Activated CD4-positive, alpha-beta T cell treated with anti-CD3 and anti-CD28 coated beads, Interleukin-2, amount 10 ng/mL, durations not matched to agents 7 days and 5 days (primary cell): Measurements from ENCODE around the gene KIR3DL2. TPM values are rescaled to one million over a fixed set of nuclear protein-coding genes. Genes with fewer than 3 reads are reported as not detected.
"Not testable (repeated sequence)": the region's sequence is repeated elsewhere in the genome, so short reads cannot be mapped to it uniquely, and the experiment has no call there.

Experiments used
- CTCF ChIA-PET: fragments of 350-600 bp; sonication (Branson Sonifier 250); formaldehyde crosslinking; loops from one replicate; lab custom pipeline; 2021; ENCODE audit warnings: antibody characterized with exemption; lab: Charles Lee
- POLR2A ChIA-PET: fragments of 350-600 bp; sonication (Branson Sonifier 250); formaldehyde crosslinking; loops from one replicate; lab custom pipeline; 2021; ENCODE audit warnings: antibody characterized with exemption; lab: Charles Lee
- DNase-seq: peaks from one replicate; pipeline ENCODE4 v3.0.0-alpha.2; 2020
- H3K27ac Mint-ChIP-seq: one replicate; pipeline ENCODE4 v1.8.0; 2021; ENCODE audit warnings: mild to moderate bottlenecking, moderate library complexity, mixed read lengths
- H3K27me3 Mint-ChIP-seq: one replicate; pipeline ENCODE4 v1.8.0; 2021; ENCODE audit warnings: mixed read lengths
- H3K36me3 Mint-ChIP-seq: one replicate; pipeline ENCODE4 v1.8.0; 2021; ENCODE audit warnings: low read depth, mixed read lengths
- H3K4me1 Mint-ChIP-seq: one replicate; pipeline ENCODE4 v1.8.0; 2021; ENCODE audit warnings: mixed read lengths
- H3K4me3 Mint-ChIP-seq: one replicate; pipeline ENCODE4 v1.8.0; 2021; ENCODE audit warnings: mild to moderate bottlenecking, moderate library complexity, mixed read lengths
- H3K9me3 Mint-ChIP-seq: one replicate; pipeline ENCODE4 v1.8.0; 2021; ENCODE audit warnings: mixed read lengths
- total RNA-seq, 2 experiments: library from RNA; stranded (reverse); gene quantifications; one replicate each; pipeline ENCODE4 v1.2.3, GENCODE V29; 2021

Gene KIR3DL2
- total RNA-seq, 2 experiments from 2014 or later = 2.8 to 3.1 TPM

DNA sequence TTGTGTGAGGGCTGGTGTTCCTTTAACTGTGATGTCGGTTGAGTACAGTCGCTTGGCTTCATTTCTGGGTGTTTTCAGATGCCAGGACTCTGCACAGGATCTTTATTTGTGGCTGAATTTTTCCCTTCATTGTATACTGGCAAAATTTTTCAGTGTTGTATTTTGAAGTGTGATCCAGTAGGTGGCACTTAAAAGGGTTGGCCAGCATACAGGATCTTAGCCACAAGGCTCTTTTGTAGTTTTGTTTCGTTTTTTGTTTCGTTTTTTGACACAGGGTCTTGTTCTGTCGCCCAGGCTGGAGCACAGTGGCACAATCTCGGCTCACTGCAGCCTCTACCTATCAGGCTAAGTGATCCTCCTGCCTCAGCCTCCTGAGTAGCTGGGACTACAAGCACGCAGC, 32.5 kb downstream of the KIR3DL2 start:
- Mint-ChIP-seq H3K27me3 (peaks cover 19% of the 10 kb centered on the region), H3K4me3 (peak overlapping the region; percentile 53)
- CTCF ChIA-PET = interaction anchor here (0.5 to 1.4 kb wide), 3 partner anchors 17 to 350 kb away, joined by 3 read pairs; no protein-coding TSS in a partner anchor

DNA sequence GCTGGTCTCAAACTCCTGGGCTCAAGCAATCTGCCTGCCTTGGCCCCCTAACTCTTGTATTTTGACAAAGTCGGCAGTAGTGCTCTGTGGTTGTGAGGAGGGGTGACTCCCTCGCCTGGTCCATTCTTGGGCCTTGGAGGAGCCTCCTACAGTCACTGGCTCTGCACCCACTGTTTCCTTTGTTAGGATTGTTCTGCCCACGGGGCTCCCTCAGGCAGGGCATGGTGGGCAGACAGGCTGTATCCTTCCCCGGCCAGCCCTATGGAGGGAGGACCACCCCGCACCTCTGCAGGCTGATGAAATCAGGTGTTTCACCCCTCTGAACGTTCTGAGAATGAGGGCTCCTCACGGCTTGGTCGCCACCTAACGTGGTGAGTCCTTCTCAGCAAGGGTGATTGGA, 33.0 kb downstream of the KIR3DL2 start:
- Mint-ChIP-seq H3K27me3 (peaks cover 17% of the 10 kb centered on the region), H3K36me3 (no peaks in the 10 kb centered on the region), H3K4me1 (peaks cover 14% of the 10 kb centered on the region), H3K9me3 (no peaks in the 10 kb centered on the region), H3K4me3 (no peak overlapping the region), H3K27ac (peak overlapping the region; percentile 89)
- CTCF ChIA-PET = interaction anchor here (0.5 kb wide), 1 partner anchor 351 kb away, joined by 3 read pairs; no protein-coding TSS in a partner anchor
- no peak for DNase-seq
- POLR2A ChIA-PET = no interaction called here

More for the DNA sequence above, 32.5 kb downstream of the KIR3DL2 start:
- peak overlapping the region; percentile 89 for H3K27ac Mint-ChIP-seq
- DNase-seq = peak; percentile 37
- POLR2A ChIA-PET = no interaction called here
- H3K4me1 Mint-ChIP-seq = peaks cover 14% of the 10 kb centered on the region
- no peaks in the 10 kb centered on the region for H3K36me3 Mint-ChIP-seq
- no peaks in the 10 kb centered on the region for H3K9me3 Mint-ChIP-seq

DNA sequence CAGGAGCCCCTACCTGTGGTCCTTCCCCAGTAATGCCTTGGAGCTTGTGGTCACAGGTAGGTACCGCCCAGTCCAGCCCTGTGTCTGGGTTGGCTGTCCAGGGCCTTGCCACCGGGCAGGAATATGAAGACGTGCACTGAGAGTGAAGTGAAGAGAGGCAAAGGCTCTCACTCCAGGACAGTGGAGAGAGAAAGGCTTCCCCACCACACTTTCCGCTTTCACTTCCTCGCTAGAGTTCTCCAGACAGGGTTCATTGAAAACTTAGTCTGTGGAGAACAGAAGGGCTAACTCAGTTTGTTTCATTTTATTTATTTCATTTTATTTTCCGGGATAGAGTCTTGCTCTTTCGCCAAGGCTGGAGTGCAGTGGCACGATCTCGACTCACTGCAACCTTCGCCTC, 38.0 kb downstream of the KIR3DL2 start:
- Mint-ChIP-seq H3K4me3 (no peak overlapping the region), H3K9me3 (no peaks in the 10 kb centered on the region), H3K36me3 (no peaks in the 10 kb centered on the region), H3K4me1 (peaks cover 3% of the 10 kb centered on the region), H3K27ac (no peak overlapping the region), H3K27me3 (peaks cover 2% of the 10 kb centered on the region)
- DNase-seq = no peak
- ChIA-PET CTCF (no interaction called here), POLR2A (no interaction called here)

DNA sequence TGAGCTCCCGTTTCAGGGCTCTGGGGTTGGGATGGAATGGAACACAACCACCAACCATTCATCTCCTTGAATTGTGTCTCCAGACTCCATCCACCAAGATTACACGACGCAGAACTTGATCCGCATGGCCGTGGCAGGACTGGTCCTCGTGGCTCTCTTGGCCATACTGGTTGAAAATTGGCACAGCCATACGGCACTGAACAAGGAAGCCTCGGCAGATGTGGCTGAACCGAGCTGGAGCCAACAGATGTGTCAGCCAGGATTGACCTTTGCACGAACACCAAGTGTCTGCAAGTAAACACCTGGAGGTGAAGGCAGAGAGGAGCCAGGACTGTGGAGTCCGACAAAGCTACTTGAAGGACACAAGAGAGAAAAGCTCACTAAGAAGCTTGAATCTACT, 39.3 kb downstream of the KIR3DL2 start:
- H3K4me3 Mint-ChIP-seq = no peak overlapping the region
- ChIA-PET CTCF (interaction anchor here (0.6 kb wide), 1 partner anchor 8 kb away, joined by 3 read pairs; no protein-coding TSS in a partner anchor), POLR2A (no interaction called here)

DNA sequence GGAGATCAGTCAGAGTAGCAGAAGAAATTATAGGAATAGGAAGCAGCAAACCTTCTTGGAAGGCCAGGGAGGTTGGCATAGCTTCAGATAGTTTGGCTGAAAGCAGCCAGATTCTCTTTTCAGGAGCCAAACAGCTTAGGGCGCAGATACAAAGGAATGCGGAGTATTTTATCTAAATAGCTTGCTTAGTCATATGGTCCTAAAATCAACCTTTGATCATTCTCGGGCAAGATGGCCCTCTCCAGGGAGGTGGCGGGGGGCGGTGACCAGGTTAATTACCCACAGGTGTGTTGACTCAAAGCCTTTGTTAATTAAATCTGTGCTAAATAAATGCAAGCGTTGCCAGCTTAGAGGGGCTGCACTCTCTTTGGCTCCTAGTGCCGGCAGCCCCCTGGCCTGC, 43.2 kb downstream of the KIR3DL2 start:
- H3K36me3 Mint-ChIP-seq = no peaks in the 10 kb centered on the region
- no peaks in the 10 kb centered on the region for H3K4me1 Mint-ChIP-seq
- no peaks in the 10 kb centered on the region for H3K9me3 Mint-ChIP-seq
- peaks cover 5% of the 10 kb centered on the region for H3K27me3 Mint-ChIP-seq
- ChIA-PET POLR2A (no interaction called here), CTCF (no interaction called here)
- H3K4me3 Mint-ChIP-seq = no peak overlapping the region
- H3K27ac Mint-ChIP-seq = no peak overlapping the region
- DNase-seq = no peak

More for the DNA sequence above, 39.3 kb downstream of the KIR3DL2 start:
- DNase-seq = no peak
- H3K9me3 Mint-ChIP-seq = no peaks in the 10 kb centered on the region
- peaks cover 2% of the 10 kb centered on the region for H3K27me3 Mint-ChIP-seq
- H3K4me1 Mint-ChIP-seq = no peaks in the 10 kb centered on the region
- H3K27ac Mint-ChIP-seq = no peak overlapping the region
- no peaks in the 10 kb centered on the region for H3K36me3 Mint-ChIP-seq

DNA sequence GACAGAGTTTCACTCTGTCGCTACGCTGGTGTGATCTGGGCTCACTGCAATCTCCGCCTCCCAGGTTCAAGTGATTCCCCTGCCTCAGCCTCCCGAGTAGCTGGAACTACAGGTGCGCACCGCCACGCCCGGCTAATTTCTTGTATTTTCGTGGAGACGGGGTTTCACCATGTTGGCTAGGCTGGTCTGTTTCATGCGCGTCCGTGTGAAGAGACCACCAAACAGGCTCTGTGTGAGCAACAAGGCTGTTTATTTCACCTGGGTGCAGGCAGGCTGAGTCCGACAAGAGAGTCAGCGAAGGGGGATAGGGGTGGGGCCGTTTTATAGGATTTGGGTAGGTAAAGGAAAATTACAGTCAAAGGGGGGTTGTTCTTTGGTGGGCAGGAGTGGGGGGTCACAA, 43.9 kb downstream of the KIR3DL2 start:
- H3K27ac Mint-ChIP-seq, DNase-seq, H3K27me3 Mint-ChIP-seq, H3K4me3 Mint-ChIP-seq, CTCF ChIA-PET, H3K4me1 Mint-ChIP-seq, POLR2A ChIA-PET, H3K36me3 Mint-ChIP-seq, H3K9me3 Mint-ChIP-seq: not testable (repeated sequence)

DNA sequence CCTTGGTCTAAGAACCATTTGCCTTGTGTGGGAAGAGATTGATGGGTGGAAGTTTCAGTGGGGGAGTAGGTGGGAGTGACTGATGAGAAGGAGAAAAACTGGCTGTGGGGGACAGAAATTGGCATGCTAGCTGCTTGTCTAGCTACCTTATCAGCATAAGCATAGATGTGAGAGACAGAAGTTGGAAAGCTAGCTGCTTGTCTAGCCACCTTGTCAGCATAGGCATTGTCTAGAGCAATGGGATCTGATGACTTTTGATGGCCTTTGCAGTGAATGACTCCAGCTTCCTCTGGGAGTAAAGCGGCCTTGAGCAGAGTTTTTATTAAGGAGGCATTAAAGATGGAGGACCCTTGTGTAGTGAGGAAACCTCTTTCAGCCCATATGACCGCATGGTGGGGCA, 45.8 kb downstream of the KIR3DL2 start:
- POLR2A ChIA-PET = no interaction called here
- Mint-ChIP-seq H3K4me3 (no peak overlapping the region), H3K36me3 (no peaks in the 10 kb centered on the region), H3K9me3 (no peaks in the 10 kb centered on the region), H3K27ac (no peak overlapping the region), H3K4me1 (no peaks in the 10 kb centered on the region), H3K27me3 (peaks cover 12% of the 10 kb centered on the region)
- CTCF ChIA-PET = no interaction called here
- DNase-seq = no peak

DNA sequence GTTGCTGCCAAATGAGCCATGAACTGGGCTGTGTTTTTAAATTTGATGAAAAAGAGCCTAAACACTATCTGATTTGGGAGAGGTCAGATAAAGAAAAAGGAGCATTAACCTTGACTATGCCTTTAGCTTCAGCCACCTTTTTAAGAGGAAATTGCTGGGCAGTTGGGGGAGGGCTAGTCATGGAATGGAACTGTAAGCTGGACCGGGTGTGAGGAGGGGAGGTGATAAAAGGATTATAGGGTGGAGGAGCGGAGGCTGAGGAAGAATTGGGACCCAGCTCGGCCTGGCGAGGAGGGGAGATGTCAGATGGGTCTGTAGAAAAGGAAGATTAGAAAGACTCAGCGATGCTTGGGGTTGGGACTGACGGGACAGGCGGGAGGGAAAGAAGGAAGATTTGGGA, 48.4 kb downstream of the KIR3DL2 start:
- H3K4me1 Mint-ChIP-seq, H3K9me3 Mint-ChIP-seq, DNase-seq, H3K4me3 Mint-ChIP-seq, H3K36me3 Mint-ChIP-seq, CTCF ChIA-PET, H3K27me3 Mint-ChIP-seq, POLR2A ChIA-PET, H3K27ac Mint-ChIP-seq: not testable (repeated sequence)

DNA sequence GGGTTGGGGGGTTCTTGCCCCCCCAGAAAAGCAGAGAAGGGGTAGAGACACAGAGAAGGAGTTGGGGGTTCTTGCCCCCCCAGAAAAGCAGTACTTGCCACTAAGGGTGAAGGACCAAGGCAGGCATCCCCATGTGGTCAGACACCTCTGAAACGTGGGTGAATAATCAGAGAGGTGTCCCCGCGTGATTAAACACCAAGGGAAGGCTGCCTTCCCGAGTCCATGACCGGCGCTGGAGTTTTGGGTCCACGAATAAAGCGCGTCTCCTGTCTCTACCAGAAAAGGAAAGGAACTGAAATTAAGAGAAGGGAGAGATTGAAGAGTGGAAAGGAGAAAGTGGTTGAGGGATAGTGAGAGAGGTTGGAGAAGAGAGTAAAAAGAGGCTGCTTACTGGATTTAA, 49.4 kb downstream of the KIR3DL2 start:
- CTCF ChIA-PET, H3K27ac Mint-ChIP-seq, H3K36me3 Mint-ChIP-seq, POLR2A ChIA-PET, H3K9me3 Mint-ChIP-seq, H3K4me1 Mint-ChIP-seq, H3K27me3 Mint-ChIP-seq, DNase-seq, H3K4me3 Mint-ChIP-seq: not testable (repeated sequence)

DNA sequence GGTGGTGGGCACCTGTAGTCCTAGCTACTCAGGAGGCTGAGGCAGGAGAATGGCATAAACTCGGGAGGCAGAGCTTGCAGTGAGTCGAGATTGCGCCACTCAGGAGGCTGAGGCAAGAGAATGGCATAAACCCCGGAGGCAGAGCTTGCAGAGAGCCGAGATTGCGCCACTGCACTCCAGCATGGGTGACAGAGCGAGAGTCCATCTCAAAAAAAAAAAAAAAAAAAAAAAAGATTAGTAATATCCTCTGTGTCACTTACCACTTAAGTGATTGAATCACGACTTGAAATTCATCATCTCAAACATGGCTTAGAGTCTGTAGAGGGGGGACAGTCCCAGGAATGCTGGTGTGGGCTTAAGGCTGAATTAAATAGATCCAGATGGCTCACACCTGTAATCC, 50.9 kb downstream of the KIR3DL2 start:
- H3K27me3 Mint-ChIP-seq, H3K4me1 Mint-ChIP-seq, DNase-seq, H3K27ac Mint-ChIP-seq, H3K4me3 Mint-ChIP-seq, POLR2A ChIA-PET, H3K36me3 Mint-ChIP-seq, H3K9me3 Mint-ChIP-seq, CTCF ChIA-PET: not testable (repeated sequence)

DNA sequence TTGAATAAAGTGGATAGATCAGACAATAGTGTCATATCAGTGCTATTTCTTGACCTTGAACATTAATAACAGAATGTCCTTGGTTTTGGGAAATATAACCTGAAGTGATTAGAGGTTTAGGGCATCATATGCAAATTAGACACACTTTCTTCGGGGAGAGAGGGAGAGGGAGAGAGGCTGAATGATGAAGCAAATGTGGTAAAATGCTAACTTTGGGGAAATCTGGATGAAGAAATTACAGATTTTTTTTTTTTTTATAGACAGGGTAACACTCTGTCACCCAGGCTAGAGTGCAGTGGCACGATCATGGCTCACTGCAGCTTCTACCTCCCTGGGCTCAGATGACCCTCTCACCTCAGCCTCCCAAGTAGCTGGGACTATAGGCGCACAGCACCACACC, 51.8 kb downstream of the KIR3DL2 start:
- H3K4me1 Mint-ChIP-seq = peaks cover 2% of the 10 kb centered on the region
- ChIA-PET CTCF (no interaction called here), POLR2A (no interaction called here)
- no peak overlapping the region for H3K4me3 Mint-ChIP-seq
- H3K27me3 Mint-ChIP-seq = peaks cover 10% of the 10 kb centered on the region
- no peak for DNase-seq
- H3K9me3 Mint-ChIP-seq = no peaks in the 10 kb centered on the region
- H3K27ac Mint-ChIP-seq = no peak overlapping the region
- H3K36me3 Mint-ChIP-seq = no peaks in the 10 kb centered on the region

DNA sequence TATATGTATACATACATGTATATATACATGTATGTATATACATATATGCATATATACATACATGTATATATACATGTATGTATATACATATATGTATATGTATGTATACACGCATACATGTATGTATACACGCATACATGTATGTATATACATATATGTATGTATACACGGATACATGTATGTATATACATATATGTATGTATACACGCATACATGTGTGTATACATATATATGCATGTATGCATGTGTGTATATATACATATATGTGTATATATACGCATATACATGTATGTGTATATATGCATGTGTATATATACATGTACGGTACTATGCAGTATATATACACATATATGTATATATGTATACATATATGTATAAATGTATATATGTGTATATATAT, 53.1 kb downstream of the KIR3DL2 start:
- H3K4me1 Mint-ChIP-seq = peaks cover 2% of the 10 kb centered on the region
- H3K27me3 Mint-ChIP-seq = peaks cover 10% of the 10 kb centered on the region
- no peak for DNase-seq
- CTCF ChIA-PET = no interaction called here
- no peaks in the 10 kb centered on the region for H3K36me3 Mint-ChIP-seq
- no peak overlapping the region for H3K4me3 Mint-ChIP-seq
- H3K27ac Mint-ChIP-seq = no peak overlapping the region
- H3K9me3 Mint-ChIP-seq = no peaks in the 10 kb centered on the region
- POLR2A ChIA-PET = no interaction called here

DNA sequence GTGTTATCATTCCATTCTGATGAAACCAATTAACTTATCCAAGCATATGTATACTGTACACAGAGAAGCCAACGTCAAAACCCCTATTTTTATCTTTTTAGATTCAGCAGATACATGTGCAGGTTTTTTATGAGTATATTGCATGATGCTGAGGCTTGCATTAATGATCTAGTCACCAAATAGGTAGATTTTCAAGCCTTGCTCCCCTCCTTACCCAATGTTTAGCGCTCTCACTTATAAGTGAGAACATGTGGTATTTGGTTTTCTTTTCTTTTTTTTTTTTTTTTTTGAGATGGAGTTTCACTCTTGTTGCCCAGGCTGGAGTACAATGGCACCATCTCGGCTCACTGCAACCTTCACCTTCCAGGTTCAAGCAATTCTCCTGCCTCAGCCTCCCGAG, 54.0 kb downstream of the KIR3DL2 start:
- H3K27ac Mint-ChIP-seq, H3K4me3 Mint-ChIP-seq, H3K9me3 Mint-ChIP-seq, DNase-seq, POLR2A ChIA-PET, CTCF ChIA-PET, H3K36me3 Mint-ChIP-seq, H3K4me1 Mint-ChIP-seq, H3K27me3 Mint-ChIP-seq: not testable (repeated sequence)

DNA sequence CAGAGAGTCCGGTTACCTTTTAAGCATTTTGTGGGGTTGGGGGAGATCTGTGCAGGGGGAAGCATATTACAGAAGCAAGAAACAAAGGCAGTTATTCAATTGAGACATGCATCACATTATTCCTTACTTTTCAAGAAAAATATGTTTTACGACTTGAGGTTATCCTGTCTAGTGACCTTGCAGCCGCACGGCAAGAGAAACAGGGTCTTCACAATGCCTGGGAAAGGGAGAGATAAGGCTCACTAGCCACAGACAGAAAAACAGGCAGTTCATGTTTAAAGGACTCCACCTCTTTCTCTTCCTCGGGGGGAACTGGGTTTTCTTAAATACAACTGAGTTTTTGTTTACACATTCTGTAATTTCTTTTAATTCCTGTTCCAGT, 55.2 kb downstream of the KIR3DL2 start:
- Mint-ChIP-seq H3K27ac (no peak overlapping the region), H3K4me3 (no peak overlapping the region), H3K27me3 (peaks cover 3% of the 10 kb centered on the region), H3K4me1 (peaks cover 2% of the 10 kb centered on the region), H3K9me3 (no peaks in the 10 kb centered on the region), H3K36me3 (no peaks in the 10 kb centered on the region)
- no peak for DNase-seq
- CTCF ChIA-PET = no interaction called here
- POLR2A ChIA-PET = no interaction called here
